ENCODE data around the gene CORIN. TPM values are rescaled to one million over a fixed set of nuclear protein-coding genes. Genes with fewer than 3 reads are reported as not detected.

CORIN gene
- total and polyA plus RNA-seq, 2 of the 13 experiments (the other 11 are each of a cell fraction or from before 2014, with no cell fraction given) = 0.84 to 1.2 TPM

DNA sequence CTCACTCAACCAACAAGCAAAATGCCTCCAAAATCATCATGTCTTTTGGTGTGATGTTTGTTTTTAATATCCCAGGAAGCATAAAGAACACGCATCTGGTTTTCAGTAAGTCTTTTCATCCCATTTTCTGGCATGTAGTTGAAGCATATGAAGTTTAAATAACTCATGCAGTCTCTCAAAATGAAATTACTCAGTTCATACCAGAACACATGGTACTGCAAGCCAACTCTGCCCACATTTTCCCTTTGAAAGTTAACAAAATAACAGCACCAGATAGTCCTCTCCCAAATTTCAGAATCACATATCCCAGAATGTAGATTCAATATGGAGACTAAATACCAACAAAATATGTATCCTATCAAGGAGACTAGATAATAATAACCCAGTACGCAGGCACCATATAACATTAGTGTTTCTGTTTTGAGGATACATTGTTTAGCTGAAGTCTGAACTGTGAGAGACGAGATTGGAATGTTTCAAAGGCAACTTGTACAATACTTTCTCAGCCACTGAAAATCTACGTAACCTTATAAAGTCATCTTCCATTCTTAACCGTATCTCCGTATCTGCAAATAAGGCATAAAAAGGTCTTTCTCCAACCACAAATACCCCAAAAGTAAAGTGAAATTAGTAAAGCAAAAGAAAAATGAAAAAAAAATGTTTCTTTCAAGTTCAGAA lies 23.1 kb downstream of the CORIN start (continued):
- TF ChIP-seq, protein P1, sequence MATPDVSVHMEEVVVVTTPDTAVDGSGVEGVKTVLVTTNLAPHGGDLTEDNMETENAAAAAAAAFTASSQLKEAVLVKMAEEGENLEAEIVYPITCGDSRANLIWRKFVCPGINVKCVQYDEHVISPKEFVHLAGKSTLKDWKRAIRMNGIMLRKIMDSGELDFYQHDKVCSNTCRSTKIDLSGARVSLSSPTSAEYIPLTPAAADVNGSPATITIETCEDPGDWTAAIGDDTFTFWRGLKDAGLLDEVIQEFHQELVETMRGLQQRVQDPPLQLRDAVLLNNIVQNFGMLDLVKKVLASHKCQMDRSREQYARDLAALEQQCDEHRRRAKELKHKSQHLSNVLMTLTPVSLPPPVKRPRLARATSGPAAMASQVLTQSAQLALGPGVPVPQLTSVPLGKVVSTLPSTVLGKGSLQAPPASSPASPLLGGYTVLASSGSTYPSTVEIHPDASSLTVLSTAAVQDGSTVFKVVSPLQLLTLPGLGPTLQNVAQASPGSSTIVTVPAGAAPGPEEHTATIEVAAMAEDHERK (CRISPR knock-in tag; IDR thresholded peaks at IDR 0.05; ENCODE audit: low read depth) = no peak
- TF ChIP-seq, protein P2, sequence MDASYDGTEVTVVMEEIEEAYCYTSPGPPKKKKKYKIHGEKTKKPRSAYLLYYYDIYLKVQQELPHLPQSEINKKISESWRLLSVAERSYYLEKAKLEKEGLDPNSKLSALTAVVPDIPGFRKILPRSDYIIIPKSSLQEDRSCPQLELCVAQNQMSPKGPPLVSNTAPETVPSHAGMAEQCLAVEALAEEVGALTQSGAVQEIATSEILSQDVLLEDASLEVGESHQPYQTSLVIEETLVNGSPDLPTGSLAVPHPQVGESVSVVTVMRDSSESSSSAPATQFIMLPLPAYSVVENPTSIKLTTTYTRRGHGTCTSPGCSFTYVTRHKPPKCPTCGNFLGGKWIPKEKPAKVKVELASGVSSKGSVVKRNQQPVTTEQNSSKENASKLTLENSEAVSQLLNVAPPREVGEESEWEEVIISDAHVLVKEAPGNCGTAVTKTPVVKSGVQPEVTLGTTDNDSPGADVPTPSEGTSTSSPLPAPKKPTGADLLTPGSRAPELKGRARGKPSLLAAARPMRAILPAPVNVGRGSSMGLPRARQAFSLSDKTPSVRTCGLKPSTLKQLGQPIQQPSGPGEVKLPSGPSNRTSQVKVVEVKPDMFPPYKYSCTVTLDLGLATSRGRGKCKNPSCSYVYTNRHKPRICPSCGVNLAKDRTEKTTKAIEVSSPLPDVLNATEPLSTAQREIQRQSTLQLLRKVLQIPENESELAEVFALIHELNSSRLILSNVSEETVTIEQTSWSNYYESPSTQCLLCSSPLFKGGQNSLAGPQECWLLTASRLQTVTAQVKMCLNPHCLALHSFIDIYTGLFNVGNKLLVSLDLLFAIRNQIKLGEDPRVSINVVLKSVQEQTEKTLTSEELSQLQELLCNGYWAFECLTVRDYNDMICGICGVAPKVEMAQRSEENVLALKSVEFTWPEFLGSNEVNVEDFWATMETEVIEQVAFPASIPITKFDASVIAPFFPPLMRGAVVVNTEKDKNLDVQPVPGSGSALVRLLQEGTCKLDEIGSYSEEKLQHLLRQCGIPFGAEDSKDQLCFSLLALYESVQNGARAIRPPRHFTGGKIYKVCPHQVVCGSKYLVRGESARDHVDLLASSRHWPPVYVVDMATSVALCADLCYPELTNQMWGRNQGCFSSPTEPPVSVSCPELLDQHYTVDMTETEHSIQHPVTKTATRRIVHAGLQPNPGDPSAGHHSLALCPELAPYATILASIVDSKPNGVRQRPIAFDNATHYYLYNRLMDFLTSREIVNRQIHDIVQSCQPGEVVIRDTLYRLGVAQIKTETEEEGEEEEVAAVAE (CRISPR knock-in tag; IDR thresholded peaks at IDR 0.05; ENCODE audit: borderline replicate concordance) = no peak

DNA sequence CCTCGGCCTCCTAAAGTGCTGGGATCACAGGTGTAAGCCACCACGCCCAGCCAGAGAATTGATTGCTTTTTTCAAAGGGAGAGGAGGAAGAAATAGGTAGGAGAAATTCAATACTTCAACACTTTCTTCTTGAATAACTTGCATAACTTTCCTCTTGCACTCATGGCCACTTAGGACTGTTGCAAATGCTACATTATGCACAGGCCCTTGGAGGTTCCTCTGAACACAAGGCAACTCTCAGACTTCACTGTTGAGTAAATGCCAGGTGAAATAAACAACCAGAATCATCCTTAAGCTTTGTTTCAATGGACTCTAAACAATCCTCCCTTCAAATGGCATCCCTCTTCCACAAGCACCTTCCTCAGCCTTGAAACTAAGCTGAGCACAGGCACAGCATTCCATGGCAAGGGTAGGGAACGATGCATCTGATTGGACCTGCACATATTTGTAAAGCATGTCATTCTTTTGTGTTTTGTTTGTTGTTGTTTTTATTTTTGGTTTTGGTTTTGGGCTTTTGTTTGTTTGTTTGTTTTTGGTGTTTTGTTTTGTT lies 28.1 kb downstream of the CORIN start:
- Histone ChIP-seq H3K4me2 (ENCODE audit: low read depth, low read length) (no peak overlapping the region), H4K20me1 (ENCODE audit: insufficient read depth, low read length) (no peaks in the 10 kb centered on the region), H3K4me1 (ENCODE audit: insufficient read depth, low read length) (peaks cover 21% of the 10 kb centered on the region), H3K79me2 (ENCODE audit: insufficient read depth, low read length) (no peaks in the 10 kb centered on the region), H2AFZ (ENCODE audit: low read length) (no peak overlapping the region), H3K4me3 (replicated peaks in 1 of 3; ENCODE audit: insufficient read depth in 1 of 3, low read depth in 2 of 3, low read length in 3 of 3) (no peak overlapping the region), H3K36me3 (replicated peaks in 1 of 2; ENCODE audit: control insufficient read depth in 1 of 2, insufficient read depth in 2 of 2, low read length in 2 of 2) (no peaks in the 10 kb centered on the region), H3K9ac (ENCODE audit: insufficient read depth, low read depth, low read length) (no peak overlapping the region), H3K27me3 (ENCODE audit: control insufficient read depth in 1 of 2, insufficient read depth in 2 of 2, low read length in 2 of 2) (no peaks in the 10 kb centered on the region), H3K9me3 (ENCODE audit: low read length) (no peaks in the 10 kb centered on the region), H3K27ac (ENCODE audit: extremely low read length, insufficient read depth, low read length) (no peak overlapping the region)
- no peak for TF ChIP-seq ZNF543 (CRISPR knock-in tag; IDR thresholded peaks at IDR 0.05)
- TF ChIP-seq, protein P3, sequence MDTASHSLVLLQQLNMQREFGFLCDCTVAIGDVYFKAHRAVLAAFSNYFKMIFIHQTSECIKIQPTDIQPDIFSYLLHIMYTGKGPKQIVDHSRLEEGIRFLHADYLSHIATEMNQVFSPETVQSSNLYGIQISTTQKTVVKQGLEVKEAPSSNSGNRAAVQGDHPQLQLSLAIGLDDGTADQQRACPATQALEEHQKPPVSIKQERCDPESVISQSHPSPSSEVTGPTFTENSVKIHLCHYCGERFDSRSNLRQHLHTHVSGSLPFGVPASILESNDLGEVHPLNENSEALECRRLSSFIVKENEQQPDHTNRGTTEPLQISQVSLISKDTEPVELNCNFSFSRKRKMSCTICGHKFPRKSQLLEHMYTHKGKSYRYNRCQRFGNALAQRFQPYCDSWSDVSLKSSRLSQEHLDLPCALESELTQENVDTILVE (CRISPR knock-in tag; IDR thresholded peaks at IDR 0.05) = no peak
- no peak for TF ChIP-seq ZNF570 (CRISPR knock-in tag; IDR thresholded peaks at IDR 0.05; ENCODE audit: borderline replicate concordance)
- no TSS peak for BruUV-seq (replicated peaks)
- FAIRE-seq (no peak), ATAC-seq (no peak), DNase-seq (ENCODE audit: low spot score) (no peak)
- CTCF ChIA-PET (ENCODE audit: low intra/inter-chr PET ratio, low total read pairs) = no interaction called here
- intact Hi-C loops (cut with micrococcal nuclease; ENCODE audit: unreplicated experiment) (no loop called here), in situ Hi-C loops (cut with HindIII; ENCODE audit: extremely low pct_ligation_motif_present, low pct_unique_long_range_greater_than_20kb) (no loop called here)
- 61% methylated on average over 3 of the region's 3 CpGs for WGBS (ENCODE audit: low lambda C conversion rate)
- POLR2A ChIA-PET = no interaction called here

All from HepG2 (cell line).